NCI-H526 (cell line): ENCODE data around the gene FETUB.

ENCODE experiments used
- DNase-seq, 2 experiments: peaks; one replicate each; lab custom pipeline; 2025; lab: John Stamatoyannopoulos, UW

Gene FETUB

DNA sequence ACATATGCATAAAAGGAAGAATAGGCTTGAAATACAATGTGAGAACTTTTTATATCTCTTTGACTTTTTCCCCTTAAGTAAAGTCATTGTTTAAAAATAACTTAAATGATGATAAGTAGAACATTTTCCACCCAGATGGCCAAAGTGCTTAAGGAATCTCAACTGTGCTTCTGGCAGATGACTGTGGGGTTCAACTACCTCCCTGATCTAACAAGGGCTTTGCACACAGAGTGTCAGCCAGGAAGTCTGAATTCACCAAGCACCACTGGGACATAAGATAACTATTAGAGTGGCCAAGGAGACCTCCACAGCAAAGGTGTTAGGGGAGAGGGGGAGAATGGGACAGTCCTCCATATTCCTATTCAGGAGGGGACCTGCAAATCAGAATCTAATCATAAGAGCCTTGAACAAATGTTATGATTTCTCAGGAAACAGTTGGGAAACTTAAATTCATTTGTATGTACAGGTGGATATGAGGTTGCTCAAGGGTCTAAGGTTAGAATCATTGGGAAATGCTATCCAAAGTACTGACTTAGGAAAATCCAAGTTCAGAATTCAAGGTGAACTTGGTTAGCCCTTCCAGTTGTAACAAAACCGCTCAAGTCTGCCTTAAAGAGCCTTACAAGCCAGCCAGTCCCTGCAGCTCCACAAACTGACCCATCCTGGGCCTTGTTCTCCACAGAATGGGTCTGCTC, at the start of gene FETUB:
FETUB (plus strand) TSS at position 622 of the 695 bp plus-strand sequence; CDS start at position 684, 62 bp downstream.
- no peak for DNase-seq

DNA sequence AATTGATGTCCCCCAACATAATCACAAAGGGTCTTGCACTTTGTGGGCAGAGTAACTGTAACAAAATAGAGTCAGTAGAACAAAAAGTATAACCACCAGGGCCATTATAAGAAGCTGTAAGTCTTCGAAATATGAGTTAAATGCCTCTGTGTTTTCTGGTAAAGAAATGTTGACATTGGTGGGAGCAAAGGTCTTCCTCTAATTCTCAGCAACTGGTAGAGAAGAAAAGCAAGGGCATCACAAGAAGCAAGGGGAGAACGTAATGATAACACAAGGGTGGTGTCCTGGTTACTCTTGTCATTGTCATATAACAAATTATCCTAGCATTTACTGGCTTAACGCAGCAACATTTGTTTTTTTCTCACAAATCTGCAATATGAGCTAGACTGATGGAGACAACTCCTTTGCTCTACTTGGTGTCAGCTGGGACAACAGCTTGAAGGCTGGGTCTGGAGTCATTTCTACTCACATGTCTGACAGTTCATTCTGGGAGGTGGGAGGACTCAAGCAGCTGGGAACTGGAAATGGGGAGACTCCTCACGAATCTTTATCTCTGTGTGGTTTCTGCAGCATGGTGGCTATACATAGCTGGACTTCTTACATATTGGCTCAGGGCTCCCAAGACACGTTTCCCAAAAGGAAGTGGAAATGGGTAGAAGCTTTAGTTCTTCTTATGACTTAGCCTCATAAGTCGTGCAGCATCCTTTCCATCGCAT, 49.5 kb upstream of the FETUB start:
- no peak for DNase-seq

- no peak for DNase-seq
These were observed 47.5 kb upstream of the FETUB start for GRCh38 chr3:186592682-186593081.

- no peak for DNase-seq
These were observed 46.3 kb upstream of the FETUB start for GRCh38 chr3:186593862-186594261.

DNA sequence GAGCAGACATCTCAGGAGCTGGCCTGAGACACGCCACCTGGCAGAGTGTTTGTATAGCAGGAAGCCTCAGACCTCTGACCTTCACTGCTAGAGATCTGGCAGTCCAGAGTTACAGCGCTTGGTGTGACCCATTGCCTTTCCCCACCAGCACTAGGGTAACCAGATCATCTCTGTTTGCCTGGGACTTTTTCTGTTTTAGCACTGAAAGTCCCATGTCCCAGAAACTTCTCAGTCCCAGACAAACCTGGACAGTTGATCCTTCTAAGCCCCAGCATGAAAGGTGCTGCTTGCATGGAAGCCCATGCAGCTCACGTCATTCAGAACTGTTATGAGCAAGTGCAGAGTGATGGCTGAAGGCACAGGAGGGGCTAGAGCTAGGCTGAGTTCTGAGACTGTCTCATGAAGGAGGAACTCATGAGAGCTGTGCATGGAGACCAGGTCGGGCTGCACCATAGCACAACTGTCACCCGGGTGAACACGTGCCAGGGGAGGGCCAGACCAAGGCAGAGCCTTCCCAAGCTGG, 45.5 kb upstream of the FETUB start:
- no peak for DNase-seq

GRCh38 chr3:186596568-186597287, 43.5 kb upstream of the FETUB start:
- DNase-seq = no peak

GRCh38 chr3:186598108-186598784, 42.0 kb upstream of the FETUB start:
- DNase-seq = no peak

GRCh38 chr3:186598794-186599141, 41.4 kb upstream of the FETUB start:
- no peak for DNase-seq

GRCh38 chr3:186599142-186599784, 40.9 kb upstream of the FETUB start:
- no peak for DNase-seq

DNA sequence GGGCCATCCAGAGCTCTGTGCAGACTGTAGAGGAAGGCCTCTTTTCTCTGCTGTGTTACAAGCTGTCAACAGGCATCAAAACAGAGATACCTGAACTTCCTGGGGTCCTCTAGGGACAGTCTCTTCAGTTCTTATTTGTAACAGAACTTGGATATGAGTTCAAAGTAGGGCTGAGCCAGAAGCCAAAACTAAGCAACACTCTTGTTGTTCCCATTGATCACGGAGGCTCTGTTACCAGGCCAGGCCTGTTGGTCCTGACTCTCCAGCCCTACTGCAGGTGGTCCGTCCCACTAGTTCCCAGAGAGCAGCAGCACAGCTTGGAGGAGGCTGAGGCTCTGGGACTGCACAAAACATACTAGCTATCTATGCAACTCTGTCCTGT, 40.4 kb upstream of the FETUB start:
- DNase-seq = no peak

DNA sequence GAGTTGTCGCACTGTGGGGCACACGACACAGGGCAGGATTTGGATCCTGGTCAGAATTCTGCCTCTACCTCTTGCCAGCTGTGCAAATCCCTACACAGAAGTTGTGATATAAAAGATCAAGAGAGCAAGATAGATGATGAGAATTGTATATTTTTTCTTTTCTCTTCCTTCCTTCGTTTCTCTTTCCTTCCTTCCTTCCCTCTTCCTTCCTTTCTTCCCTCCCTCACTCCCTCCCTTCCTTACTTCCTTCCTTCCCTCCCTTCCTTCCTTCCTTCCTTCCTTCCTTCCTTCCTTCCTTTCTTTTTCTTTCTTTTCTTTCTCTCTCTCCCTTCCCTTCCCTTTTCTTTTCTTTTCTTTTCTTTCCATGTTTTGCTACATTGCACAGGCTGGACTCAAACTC, 39.3 kb upstream of the FETUB start:
- no peak for DNase-seq

DNA sequence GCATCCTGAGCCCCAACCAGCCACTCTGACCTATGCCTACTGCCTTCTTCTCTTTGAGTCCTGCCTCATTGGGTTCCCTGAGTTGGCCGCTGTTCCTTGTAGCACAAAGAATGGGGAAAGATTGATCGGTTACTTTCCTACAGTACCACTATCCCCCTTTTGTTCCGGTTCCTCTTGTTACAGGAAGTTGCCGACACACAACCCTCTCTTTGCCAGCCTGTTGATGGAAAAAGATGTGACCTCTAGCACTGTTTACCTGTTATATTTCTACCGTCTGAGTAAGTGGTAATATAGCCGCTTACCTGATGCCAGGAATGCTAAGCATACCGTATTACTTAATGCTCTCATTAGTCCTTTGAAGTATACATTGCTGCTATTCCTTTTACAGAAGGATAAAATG, 37.0 kb upstream of the FETUB start:
- DNase-seq = no peak

DNA sequence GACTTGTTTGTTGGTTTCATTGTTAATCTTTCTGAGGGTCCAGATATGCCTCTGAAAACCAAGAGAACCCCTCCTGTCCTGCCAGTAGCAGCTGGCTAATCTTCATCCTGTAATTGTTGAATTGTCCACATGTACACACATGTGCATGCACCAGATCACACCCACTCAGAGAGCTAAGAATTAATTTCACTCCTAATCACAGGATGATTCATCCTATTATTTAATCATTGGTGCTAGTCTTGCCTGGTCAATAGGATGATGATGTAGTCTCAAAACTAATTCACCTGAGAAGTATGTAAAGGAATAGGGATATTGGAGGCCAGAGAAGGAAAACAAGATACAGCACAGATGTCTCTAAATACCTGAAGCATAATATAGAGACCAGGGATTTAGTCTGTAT, 35.1 kb upstream of the FETUB start:
- DNase-seq = no peak

DNA sequence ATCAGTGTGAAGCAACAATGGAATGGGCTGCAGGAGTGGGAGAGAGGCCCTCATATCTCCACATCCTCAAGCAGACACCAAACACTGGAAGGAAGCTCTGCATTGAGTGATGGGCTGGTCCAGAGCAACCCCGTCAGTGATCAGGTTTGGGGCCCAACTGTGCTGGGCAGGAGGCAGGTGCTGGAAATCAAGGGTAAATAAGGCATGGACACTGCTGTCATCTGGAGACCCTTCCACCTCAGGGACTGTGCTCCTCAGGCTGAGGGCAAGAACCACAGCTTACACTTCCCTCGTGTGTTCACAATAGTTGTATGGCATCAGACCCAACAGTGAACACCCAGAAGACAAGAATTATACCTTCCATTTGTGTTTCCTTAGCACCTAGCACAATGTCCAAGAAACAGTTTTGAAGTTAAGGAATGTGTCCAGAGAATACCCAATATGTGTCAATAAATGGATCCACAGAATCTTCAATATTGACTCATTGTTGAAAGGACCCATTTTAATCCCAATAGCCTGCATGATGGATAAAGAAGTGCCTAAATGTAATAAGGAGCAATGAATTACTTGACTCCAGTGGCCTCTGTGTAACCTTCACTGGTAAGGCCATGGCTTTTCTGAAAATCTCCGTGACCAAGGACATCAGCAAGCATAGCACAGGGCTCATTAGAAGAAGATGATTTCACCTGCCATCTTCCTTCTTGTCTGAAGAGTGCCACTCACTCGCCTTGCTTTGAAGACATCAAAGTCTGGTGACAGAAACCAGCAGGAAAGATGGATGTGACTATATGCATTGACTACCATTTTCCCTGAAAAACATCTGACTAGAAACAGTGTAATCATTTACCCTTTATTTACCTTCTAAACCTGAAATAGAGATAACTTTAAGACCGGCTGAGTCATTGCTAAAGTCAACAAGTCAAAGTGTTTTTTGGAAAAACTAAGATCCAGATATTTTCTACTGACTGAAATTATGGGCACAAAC, 34.3 kb upstream of the FETUB start:
- no peak for DNase-seq

DNA sequence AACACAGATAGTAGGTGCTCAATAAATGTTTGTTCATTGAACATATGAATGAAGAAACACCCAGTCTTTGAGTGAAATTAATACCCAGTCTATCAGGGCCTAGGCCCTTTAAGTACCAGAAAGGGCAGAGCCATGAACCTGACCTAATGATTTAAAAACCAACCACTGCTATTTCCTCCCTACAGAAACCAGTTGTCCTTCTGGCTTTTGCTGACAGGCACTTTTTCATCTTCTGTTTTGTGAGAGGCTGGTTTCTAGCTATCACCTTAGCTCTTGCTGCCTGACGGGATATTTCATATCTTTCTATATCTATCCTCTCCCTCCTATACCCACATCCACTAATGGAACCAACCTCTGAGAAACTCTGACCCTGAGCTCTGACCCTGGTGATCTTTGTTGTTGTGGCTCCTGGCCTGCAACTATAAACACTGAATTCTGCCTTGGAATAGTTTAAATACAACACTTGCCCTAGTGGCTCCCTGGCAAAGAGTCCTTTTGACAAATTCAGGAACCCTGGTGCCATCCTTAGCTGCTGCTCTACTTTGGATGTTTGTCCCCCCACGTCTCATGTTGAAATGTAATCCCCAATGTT, 31.5 kb upstream of the FETUB start:
- DNase-seq = no peak

- no peak for DNase-seq
These were observed 30.8 kb upstream of the FETUB start for GRCh38 chr3:186609247-186609868.

- no peak for DNase-seq
These were observed 28.1 kb upstream of the FETUB start for GRCh38 chr3:186612065-186612464.

DNA sequence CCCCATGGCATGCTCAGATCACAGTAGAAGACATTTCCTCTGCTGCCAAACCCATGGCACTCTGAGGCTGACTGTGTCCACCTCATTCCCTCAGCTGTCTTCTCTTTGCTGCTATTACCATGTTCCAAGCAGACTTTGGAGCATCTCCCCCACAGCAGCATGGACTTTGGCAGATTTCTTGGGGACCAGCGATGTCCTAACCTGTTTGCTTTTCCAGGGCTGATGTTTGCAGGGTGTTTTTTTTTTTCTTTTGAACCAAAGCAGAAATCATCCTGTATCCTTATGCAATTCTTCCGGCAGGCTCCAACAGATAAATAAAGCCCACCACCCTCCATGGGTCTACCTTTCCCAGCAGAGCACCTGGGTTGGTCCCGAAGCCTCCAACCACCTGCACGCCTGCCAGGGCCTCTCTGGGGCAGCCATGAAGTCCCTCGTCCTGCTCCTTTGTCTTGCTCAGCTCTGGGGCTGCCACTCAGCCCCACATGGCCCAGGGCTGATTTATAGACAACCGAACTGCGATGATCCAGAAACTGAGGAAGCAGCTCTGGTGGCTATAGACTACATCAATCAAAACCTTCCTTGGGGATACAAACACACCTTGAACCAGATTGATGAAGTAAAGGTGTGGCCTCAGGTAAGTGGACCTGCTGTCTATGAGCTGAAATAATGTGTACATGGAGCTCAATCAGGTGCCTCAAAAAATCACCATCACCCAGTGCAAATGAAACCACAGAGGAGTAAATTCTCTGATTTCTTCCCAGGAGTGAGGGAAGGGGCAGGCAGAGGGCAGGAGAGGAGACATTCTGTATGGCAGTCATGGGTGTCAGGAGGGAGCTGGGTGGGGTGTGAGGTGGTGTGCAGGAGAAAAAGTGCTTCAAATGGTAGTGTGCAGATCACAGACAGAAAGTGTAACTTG, 27.2 kb upstream of the FETUB start, which contains the start of gene AHSG:
AHSG (plus strand) TSS at position 340 of the 916 bp plus-strand sequence; CDS start at position 422, 82 bp downstream.
- no peak for DNase-seq
